Stimulated activated CD8-positive, alpha-beta memory T cell treated with anti-CD3 and anti-CD28 coated beads, Interleukin-4, amount 100 ng/mL, for 4 hours (primary cell): Measurements from ENCODE around the gene NCAPD2.
"Not testable (repeated sequence)": the region's sequence is repeated elsewhere in the genome, so short reads cannot be mapped to it uniquely, and the experiment has no call there.

Source experiments
- DNase-seq, 2 donors: peaks; one replicate each; pipeline ENCODE4 v3.0.0-alpha.2; 2020; ENCODE audit warnings: low read depth in 2 of 2, low spot score in 1 of 2

The NCAPD2 gene

DNA sequence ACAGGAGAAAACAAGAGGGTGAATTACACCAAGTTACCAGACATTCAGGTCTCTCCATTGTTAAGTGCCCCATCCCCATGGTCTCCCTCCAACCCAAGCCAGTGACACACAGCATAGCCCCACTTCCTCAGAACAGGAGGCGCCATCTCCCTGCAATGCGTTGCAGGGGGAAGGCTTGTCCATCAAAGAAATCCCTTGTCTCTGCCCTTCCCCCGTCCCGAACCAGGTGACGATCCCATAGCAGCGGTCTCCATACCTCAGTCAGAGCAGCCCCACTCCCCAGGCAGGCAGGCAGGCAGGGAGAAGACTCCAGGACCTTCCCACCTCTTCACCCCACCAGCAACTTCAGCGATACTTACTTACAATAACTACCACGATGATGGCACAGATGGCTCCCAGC lies 29.4 kb upstream of the NCAPD2 start:
- DNase-seq: no peak

DNA sequence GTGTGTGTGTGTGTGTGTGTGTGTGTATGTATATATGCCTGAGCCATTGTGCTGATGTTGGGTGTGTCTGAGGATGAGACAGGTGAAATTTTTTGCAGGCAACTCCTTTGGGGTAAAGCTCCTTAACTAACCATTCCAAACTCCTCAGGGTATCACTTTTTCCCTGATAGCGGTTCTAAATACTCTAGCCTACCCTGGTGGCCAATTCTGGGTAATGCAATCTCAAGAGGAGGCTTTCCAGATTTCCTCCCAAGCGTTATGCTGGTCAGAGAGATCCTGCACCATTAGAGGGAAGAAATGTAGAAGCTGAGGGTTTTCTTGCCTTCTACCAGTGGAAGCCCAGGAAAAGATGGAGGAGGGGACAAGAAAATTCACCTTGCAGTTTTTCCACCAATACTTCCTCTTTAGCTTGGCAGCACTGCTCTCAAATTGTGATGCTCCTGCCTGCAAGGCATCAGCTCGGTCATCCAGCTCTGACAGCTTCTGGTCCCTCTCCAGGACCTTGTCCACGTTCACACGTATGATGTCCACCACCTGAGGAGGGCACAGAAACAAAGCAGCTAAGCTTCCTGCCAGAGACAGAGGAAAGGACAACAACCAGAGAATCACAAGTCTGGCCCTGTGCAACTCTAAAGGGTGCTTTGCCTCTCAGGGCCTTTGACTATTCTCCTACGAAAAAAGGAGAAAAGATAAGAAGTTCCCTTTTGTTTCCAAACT lies 28.3 kb upstream of the NCAPD2 start:
- no peak for DNase-seq

- no peak for DNase-seq
Measured at GRCh38 chr12:6466184-6466573, 27.7 kb upstream of the NCAPD2 start.

GRCh38 chr12:6466751-6467150 lies 27.2 kb upstream of the NCAPD2 start:
- not testable (repeated sequence) for DNase-seq

- not testable (repeated sequence) for DNase-seq
Measured at GRCh38 chr12:6467571-6468282, 26.2 kb upstream of the NCAPD2 start.

DNA sequence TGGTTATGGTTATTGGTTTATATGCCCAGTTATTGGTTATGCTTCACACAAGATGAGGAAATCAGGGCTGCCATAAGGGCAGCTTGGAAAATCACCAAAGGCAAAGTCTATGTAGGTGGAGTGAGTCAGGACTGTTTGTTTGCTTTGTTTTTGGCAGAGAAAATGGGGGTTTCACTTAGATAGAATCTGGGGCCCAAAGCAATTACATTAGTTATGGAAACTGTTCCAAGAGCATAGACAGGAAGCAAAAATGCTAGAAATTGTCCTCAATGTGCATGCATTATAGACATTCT lies 25.7 kb upstream of the NCAPD2 start:
- DNase-seq: no peak

DNA sequence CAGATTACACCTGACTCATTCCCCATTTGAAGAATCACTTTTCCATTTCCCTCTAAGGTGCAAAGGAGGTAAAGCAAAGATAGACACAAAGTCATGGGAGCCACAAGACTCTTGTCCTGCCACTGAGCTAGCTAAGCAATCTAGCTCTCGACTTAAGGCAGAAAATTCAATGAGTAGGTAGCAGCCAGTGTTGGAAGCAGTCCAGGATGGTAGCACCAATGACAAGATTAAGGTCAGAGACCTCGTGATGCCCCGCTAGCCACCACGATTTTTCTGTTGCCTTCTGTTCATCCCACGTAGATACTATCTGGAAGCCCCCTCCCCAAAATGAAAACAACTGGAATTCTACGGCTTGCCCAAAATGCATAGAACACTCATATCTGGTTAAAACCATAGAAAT lies 24.8 kb upstream of the NCAPD2 start:
- no peak for DNase-seq

- no peak for DNase-seq
Measured at GRCh38 chr12:6469609-6470374, 24.1 kb upstream of the NCAPD2 start.

DNA sequence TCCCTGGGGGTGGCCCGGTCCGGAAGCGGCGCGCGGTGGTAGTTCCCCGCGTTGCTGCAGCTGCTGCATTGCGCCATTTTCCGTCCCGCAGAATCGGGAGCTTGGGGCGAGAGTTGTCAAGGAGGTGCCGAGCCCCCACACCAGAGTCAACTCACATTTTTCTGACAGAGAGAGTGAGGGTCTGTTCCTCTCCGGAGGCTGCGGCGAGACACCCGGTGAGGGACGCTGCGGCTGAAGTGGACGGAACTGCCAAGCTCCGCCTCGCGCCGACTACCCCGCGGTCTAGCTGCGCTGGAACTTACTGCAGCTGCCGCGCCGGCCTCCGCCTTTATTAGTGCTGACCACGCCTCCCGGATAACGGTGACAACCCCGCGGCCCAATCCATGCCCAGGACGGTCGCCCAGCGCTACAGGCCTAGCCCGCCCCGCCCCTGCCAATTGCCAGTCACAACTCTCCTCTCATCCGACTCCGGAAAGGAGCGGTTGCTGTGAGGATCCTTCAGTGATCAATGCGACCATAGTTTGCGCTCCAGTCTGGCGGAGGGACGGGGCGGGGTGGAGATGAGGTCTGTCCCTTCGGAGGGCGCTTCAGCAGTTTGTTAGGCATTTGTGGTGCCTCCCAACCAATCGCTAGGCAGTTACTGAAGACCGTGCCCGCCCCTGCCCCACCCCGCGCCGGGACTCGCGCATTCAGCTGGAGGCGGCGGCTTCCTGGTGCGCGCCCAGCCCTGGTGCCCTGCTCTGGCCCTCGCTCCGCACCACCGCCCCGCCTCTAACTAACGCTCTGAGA lies 23.3 kb upstream of the NCAPD2 start, which contains the start of gene VAMP1:
Gene VAMP1, minus strand, starts transcription at position 303 of the 789 bp plus-strand sequence. Its CDS starts 146 bp downstream, at position 157.
- peak; percentile 91 to 94 for DNase-seq

DNA sequence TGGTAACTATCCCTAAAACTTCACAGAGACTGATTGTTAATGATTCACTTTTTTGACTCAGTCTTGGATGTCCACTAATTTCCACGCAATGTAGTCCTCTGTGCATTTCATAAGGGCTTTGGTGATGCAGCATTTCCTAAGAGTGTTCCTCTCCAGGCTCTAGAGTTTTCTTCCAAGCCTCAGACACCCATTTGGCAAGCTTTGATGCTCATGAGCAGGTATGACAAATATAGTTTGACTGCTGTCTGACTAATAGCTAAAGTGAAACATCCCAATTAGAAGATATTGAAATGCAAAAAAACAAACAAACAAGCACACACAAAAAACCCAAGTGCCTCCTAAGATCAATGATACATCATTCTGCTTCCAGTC lies 21.9 kb upstream of the NCAPD2 start:
- DNase-seq: no peak

GRCh38 chr12:6472491-6472890 lies 21.4 kb upstream of the NCAPD2 start:
- DNase-seq: no peak

GRCh38 chr12:6475233-6475975 lies 18.5 kb upstream of the NCAPD2 start:
- DNase-seq: not testable (repeated sequence)

GRCh38 chr12:6476489-6476888 lies 17.4 kb upstream of the NCAPD2 start:
- DNase-seq: no peak

GRCh38 chr12:6477601-6478377 lies 16.1 kb upstream of the NCAPD2 start:
- not testable (repeated sequence) for DNase-seq

DNA sequence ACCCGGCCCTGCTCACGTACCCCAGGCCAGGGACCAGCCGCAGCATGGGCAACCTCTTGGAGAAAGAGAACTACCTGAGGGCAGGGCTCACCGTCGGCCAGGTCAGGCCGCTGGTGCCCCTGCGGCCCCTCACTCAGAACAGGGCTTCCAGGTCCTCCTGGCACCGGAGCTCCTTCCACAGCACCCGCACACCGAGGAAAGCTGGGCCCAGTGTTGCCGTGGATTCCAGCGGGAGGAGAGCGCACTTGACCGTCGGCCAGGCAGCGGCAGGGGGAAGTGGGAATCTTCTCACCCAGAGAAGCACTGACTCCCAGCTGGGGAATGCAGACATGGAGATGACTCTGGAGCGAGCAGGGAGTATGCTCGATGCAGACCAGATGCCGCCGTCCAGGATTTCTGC lies 15.5 kb upstream of the NCAPD2 start:
- DNase-seq: no peak

DNA sequence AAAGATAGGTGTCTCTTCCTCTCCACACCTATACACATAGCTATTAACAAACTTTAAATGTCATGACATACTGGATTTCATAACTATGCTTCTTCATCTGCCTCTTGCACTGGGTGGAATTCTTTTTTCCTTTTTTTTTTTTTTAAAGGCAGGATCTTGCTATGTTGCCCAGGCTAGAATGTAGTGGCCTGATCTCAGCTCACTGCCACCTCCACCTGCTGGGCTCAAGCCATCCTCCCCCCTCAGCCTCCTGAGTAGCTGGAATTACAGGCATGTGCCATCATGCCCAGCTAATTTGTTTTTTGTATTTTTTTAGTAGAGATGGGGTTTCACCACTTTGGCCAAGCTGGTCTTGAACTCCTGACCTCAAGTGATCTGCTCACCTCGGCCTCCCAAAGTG lies 5.7 kb upstream of the NCAPD2 start:
- DNase-seq: no peak

GRCh38 chr12:6489449-6489848 lies 4.5 kb upstream of the NCAPD2 start:
- DNase-seq: no peak

DNA sequence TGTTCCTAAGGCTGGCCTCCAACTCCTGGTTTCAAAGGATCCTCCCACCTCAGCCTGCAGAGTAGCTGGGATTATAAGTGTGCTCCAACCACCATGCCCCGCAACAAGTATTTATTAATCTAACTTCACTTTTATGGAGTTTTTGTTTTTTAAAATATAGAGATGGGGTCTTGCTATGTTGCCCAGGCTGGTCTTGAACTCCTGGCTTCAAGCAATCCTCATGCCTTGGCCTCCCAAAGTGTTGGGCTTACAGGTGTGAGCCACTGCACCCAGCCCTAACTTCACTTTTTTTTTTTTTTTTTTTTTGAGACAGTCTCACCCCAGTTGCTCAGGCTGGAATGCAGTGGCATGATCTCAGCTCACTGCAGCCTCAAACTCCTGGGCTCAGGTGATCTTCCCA lies 3.2 kb upstream of the NCAPD2 start:
- DNase-seq: not testable (repeated sequence)

DNA sequence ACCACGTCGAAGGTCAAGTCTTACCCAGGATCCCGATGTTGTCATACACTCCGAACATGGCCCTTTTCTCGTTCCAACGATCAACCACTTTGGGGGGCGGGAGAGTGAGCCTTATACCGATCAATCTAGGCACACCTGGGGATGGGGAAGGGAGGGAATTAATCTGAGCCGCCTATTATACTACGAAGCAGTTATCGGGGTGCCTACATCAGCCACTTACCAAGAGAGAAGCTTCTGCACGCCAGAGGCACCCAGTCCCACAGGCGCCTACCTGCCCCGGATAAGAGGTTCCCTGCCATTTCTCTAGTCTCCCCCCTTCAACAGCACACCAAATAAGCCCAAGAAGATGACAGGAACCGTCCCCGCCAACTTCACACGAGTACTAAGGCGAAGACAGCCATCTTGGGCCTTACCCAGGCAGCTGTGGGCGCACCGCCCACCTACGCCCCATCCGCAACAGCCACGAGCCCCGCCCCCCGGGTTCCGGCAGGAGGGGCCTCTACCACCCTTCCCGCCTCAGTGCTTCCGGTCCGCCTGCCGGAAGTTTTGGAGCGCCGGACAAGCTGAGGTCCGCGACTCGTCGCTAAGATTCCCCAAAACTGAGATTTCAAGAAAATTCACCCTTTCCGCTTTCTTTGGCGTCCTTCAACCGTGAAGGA lies 935 bp upstream of the NCAPD2 start, which contains the start of gene MRPL51:
Gene MRPL51, minus strand, starts transcription at position 425 of the 659 bp plus-strand sequence. Its CDS starts 126 bp downstream, at position 299.
- peak; percentile 91 to 95 for DNase-seq
